Smooth muscle cell (in vitro differentiated cells): ENCODE measurements around the gene SEC24C. TPM values are rescaled to one million over a fixed set of nuclear protein-coding genes. Genes with fewer than 3 reads are reported as not detected.

ENCODE experiments used
- DNase-seq: peaks from one replicate; lab custom pipeline; 2025; ENCODE audit not compliant: unreplicated experiment; lab: John Stamatoyannopoulos, UW
- H2AFZ ChIP-seq: fragments of 200-600 bp; sonication (generic); 2 replicates; pipeline ENCODE4 v1.6.0; 2016; ENCODE audit warnings: antibody characterized with exemption, low read depth, mild to moderate bottlenecking
- H3F3A ChIP-seq: fragments of 200-600 bp; sonication (generic); 2 replicates; pipeline ENCODE4 v1.6.0; 2017; ENCODE audit warnings: antibody characterized with exemption, low read depth
- H3K27ac ChIP-seq: fragments of 200-600 bp; sonication (generic); 2 replicates; pipeline ENCODE4 v1.5.1; 2016; ENCODE audit warnings: low read depth, mild to moderate bottlenecking
- H3K27me3 ChIP-seq: fragments of 200-600 bp; sonication (generic); 2 replicates; pipeline ENCODE4 v1.6.1; 2016; ENCODE audit warnings: low read depth, mild to moderate bottlenecking
- H3K36me3 ChIP-seq: fragments of 200-600 bp; sonication (generic); 2 replicates; pipeline ENCODE4 v1.5.1; 2016; ENCODE audit warnings: low read depth
- H3K4me1 ChIP-seq: fragments of 200-600 bp; sonication (generic); 2 replicates; pipeline ENCODE4 v1.5.1; 2016; ENCODE audit warnings: low read depth
- H3K4me2 ChIP-seq: fragments of 200-600 bp; sonication (generic); 2 replicates; pipeline ENCODE4 v1.6.0; 2016; ENCODE audit warnings: mild to moderate bottlenecking
- H3K4me3 ChIP-seq: fragments of 200-600 bp; sonication (generic); 2 replicates; pipeline ENCODE4 v1.5.1; 2016; ENCODE audit warnings: mild to moderate bottlenecking
- H3K79me2 ChIP-seq: fragments of 200-600 bp; sonication (generic); 2 replicates; pipeline ENCODE4 v1.6.0; 2016; ENCODE audit warnings: low read depth, mild to moderate bottlenecking
- H3K9ac ChIP-seq: fragments of 200-600 bp; sonication (generic); 2 replicates; pipeline ENCODE4 v1.6.0; 2016; ENCODE audit warnings: low read depth
- H3K9me3 ChIP-seq: fragments of 200-600 bp; sonication (generic); replicated peaks from 2 replicates; pipeline ENCODE4 v1.5.1; 2016; ENCODE audit warnings: low read depth
- H4K20me1 ChIP-seq: fragments of 200-600 bp; sonication (generic); 2 replicates; pipeline ENCODE4 v1.6.0; 2016; ENCODE audit warnings: low read depth
- CTCF ChIP-seq: fragments of 200-600 bp; sonication (generic); IDR thresholded peaks from 2 replicates; pipeline ENCODE4 v1.5.1; 2017; ENCODE audit warnings: borderline replicate concordance, mild to moderate bottlenecking, antibody characterized with exemption; ENCODE audit not compliant: insufficient read depth, poor library complexity, severe bottlenecking
- WGBS: methylation state at CpG from one replicate; pipeline ENCODE4 v1.1.7; 2016; ENCODE audit warnings: low lambda C conversion rate; 5-methylcytosine and 5-hydroxymethylcytosine counted together
- polyA plus RNA-seq: library from polyadenylated mRNA; unstranded; fragments of >200 nt; fragmentation: Nextera tagmentation; extraction: Ambion mirVana; gene quantifications from 2 replicates; pipeline ENCODE4 v1.2.1, GENCODE V29; 2016
- total RNA-seq: library from RNA; depleted of rRNA; stranded (reverse); fragments of >200 nt; gene quantifications from 2 replicates; pipeline ENCODE4 v1.2.3, GENCODE V29; 2014

SEC24C gene
- total and polyA plus RNA-seq, 2 experiments from 2014 or later, result 41.5 to 54.7 TPM

DNA sequence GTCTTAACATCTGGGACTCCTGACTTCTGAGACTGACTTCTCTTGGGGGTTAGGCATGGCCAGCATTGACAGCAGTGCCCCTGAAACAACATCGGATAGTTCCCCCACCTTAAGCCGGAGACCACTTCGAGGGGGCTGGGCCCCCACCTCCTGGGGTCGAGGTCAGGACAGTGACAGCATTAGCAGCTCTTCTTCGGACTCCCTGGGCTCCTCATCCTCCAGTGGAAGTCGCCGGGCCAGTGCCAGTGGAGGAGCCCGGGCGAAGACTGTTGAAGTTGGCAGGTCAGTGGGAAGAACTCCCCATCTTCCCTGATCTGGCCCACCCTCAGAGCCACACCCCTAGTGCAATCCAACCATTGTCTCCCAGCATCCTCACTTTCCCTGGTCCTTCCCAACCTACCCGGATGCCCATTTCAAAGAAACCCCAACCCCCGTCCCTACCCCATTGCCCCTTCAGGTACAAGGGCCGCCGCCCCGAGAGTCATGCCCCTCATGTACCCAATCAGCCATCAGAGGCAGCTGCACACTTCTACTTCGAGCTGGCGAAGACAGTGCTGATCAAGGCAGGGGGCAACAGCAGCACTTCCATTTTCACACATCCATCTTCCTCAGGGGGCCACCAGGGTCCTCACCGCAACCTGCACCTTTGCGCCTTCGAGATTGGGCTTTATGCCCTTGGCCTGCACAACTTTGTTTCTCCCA lies 53.3 kb downstream of the SEC24C start:
- Histone ChIP-seq H3K36me3 (peaks cover 6% of the 10 kb centered on the region), H4K20me1 (no peaks in the 10 kb centered on the region), H3K4me2 (no peak overlapping the region), H2AFZ (no peak overlapping the region), H3K9ac (no peak overlapping the region), H3K79me2 (no peaks in the 10 kb centered on the region), H3K27ac (no peak overlapping the region), H3K4me1 (no peaks in the 10 kb centered on the region), H3F3A (peaks cover 5% of the 10 kb centered on the region), H3K9me3 (no peaks in the 10 kb centered on the region), H3K4me3 (no peak overlapping the region), H3K27me3 (no peaks in the 10 kb centered on the region)
- 96% methylated on average over 19 of the region's 19 CpGs for WGBS
- TF ChIP-seq CTCF, result no peak
- no peak for DNase-seq

DNA sequence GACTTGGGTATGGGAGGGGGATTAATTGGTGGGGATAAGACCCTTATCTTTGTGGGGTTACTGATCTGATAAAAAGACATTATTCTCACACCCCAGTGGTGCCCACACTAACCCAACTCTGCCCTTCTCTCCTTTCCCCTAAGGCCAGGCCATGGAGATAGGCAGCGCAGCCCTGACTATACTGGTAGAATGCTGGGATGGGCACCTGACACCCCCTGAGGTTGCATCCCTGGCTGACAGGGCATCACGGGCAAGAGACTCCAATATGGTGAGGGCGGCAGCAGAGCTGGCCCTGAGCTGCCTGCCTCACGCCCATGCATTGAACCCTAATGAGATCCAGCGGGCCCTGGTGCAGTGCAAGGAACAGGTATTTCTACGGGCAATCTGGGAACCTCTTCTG lies 53.9 kb downstream of the SEC24C start:
- Histone ChIP-seq H3K4me3 (no peak overlapping the region), H3K36me3 (peaks cover 6% of the 10 kb centered on the region)
- WGBS, result over 99% methylated on average over 6 of the region's 6 CpGs

DNA sequence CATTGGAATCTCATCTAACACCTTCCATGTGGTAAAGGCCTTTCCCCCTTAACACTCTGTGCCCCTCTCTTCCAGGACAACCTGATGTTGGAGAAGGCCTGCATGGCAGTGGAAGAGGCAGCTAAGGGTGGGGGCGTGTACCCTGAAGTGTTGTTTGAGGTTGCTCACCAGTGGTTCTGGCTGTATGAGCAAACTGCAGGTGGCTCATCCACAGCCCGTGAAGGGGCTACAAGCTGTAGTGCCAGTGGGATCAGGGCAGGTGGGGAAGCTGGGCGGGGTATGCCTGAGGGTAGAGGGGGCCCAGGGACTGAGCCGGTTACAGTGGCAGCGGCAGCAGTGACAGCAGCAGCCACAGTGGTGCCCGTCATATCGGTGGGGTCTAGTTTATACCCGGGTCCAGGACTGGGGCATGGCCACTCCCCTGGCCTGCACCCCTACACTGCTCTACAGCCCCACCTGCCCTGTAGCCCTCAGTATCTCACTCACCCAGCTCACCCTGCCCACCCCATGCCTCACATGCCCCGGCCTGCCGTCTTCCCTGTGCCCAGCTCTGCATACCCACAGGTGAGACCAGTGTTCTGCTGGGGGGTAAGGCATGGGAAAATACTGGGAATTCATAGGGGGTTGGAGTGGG lies 54.9 kb downstream of the SEC24C start:
- peaks cover 2% of the 10 kb centered on the region for H3K36me3 ChIP-seq
- H3F3A ChIP-seq, result peaks cover 5% of the 10 kb centered on the region
- H3K79me2 ChIP-seq, result no peaks in the 10 kb centered on the region
- H3K4me2 ChIP-seq, result no peak overlapping the region
- no peak overlapping the region for H3K9ac ChIP-seq
- H4K20me1 ChIP-seq, result no peaks in the 10 kb centered on the region
- no peaks in the 10 kb centered on the region for H3K9me3 ChIP-seq
- no peak for DNase-seq
- no peak overlapping the region for H3K4me3 ChIP-seq
- no peak for TF ChIP-seq CTCF
- H3K27ac ChIP-seq, result no peak overlapping the region
- no peaks in the 10 kb centered on the region for H3K27me3 ChIP-seq
- 97% methylated on average over 10 of the region's 10 CpGs for WGBS
- no peak overlapping the region for H2AFZ ChIP-seq
- H3K4me1 ChIP-seq, result no peaks in the 10 kb centered on the region

More for the DNA sequence above, 53.9 kb downstream of the SEC24C start:
- TF ChIP-seq CTCF, result no peak
- no peaks in the 10 kb centered on the region for H3K79me2 ChIP-seq
- H3K9me3 ChIP-seq, result no peaks in the 10 kb centered on the region
- no peaks in the 10 kb centered on the region for H3K4me1 ChIP-seq
- no peak overlapping the region for H3K9ac ChIP-seq
- no peak overlapping the region for H3K4me2 ChIP-seq
- no peak for DNase-seq
- H3K27ac ChIP-seq, result no peak overlapping the region
- H4K20me1 ChIP-seq, result no peaks in the 10 kb centered on the region
- no peaks in the 10 kb centered on the region for H3K27me3 ChIP-seq
- peaks cover 5% of the 10 kb centered on the region for H3F3A ChIP-seq
- no peak overlapping the region for H2AFZ ChIP-seq
